Inflammatory macrophage treated with lipopolysaccharide for 4 hours (primary cell): ENCODE data around the gene PSAPL1.

ENCODE experiments used
- DNase-seq: peaks from one replicate; pipeline ENCODE4 v3.0.0-alpha.2; 2020

Gene PSAPL1

GRCh38 chr4:7434766-7435150, at the start of gene PSAPL1:
Gene PSAPL1 (minus strand): TSS chr4:7434930. CDS start chr4:7434879, 51 bp downstream.
- peak; percentile 1 for DNase-seq

- DNase-seq, result no peak
These were observed 46.5 kb upstream of the PSAPL1 start for GRCh38 chr4:7481227-7481626.

DNA sequence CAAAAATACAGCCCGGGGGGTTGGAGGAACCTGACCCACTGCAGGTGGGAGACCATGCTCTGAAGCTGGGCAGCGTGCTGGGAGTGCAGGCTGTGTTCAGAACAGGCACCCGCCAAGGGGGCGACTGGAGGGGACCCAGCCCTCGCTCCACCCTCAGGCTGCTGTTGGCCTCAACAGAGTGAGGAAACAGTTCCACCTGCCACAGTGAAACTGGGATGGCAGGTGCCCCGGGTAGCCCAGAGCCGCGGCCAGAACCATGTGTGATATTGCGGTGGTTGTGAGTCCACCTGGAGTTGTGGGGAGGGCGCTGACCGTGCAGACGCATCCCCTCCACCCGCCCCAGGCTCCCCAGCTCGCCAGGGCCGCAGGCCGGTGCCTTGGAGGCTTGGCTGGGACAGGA, 45.7 kb upstream of the PSAPL1 start:
- DNase-seq, result no peak

DNA sequence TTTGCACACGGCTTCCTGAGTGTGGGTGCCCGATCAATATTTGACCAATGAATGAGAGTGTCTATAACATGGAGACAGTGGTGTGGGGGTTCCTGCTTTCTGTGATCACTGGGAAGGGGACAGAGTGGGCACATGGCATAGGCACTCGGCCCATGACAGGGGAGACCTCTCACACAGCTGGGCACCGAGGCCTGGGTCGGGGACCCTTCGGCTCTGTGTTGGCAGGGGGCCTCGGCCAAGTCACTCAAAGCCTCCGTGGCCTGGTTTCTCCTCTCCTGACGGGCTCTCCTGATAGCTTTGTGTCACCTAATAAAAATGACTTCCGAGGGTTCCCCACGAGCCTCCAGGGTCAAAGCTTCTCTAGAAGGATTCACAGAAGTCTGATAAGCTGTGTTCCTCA, 43.9 kb upstream of the PSAPL1 start:
- DNase-seq, result no peak

- DNase-seq, result no peak
These were observed 43.0 kb upstream of the PSAPL1 start for GRCh38 chr4:7477695-7478094.

DNA sequence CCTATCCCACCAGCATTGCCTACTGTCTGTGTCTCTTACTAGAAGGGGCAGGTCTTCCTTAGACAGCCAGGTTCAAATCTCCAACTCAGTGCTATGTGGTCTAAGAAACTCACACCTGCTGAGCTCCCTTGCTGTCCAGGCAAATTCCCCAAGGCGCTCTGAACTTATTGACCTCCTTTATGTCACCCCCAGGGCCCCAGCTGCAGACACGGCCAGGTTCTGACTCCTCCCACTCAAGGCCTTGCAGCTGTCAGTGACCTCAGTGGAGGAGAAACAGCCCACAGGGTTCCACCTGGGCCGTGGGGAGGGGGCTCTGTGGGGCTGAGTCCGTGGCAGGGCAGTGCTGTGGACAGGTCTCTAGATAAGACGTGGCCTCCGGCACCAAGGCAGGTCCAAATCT, 42.1 kb upstream of the PSAPL1 start:
- no peak for DNase-seq

DNA sequence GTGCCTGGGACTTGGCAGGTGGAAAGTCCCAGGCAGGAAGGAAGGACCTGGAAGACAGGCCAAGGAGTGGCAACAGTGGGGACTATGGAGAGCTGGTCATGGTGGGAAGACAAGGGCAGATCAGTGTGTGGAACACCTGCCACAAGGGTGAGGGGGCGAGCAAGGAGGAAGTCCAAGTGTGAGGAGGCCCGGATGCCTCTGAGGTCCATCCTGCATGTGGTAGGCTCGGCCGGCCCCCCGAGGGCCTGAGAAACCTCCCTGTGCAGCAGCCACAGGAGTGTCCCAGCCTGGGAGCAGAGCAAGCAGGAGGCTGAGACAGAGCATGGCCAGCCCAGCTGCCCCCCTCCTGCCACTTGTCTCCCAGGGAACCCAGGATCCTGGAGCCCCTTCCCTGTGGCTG, 40.5 kb upstream of the PSAPL1 start:
- DNase-seq, result no peak

- DNase-seq, result no peak
These were observed 39.6 kb upstream of the PSAPL1 start for GRCh38 chr4:7474320-7474719.

- no peak for DNase-seq
These were observed 38.4 kb upstream of the PSAPL1 start for GRCh38 chr4:7473081-7473480.

- DNase-seq, result no peak
These were observed 37.8 kb upstream of the PSAPL1 start for GRCh38 chr4:7472442-7473013.

GRCh38 chr4:7470522-7471128, 35.9 kb upstream of the PSAPL1 start:
- no peak for DNase-seq

- DNase-seq, result no peak
These were observed 35.4 kb upstream of the PSAPL1 start for GRCh38 chr4:7470111-7470510.

- DNase-seq, result no peak
These were observed 34.3 kb upstream of the PSAPL1 start for GRCh38 chr4:7469023-7469422.

GRCh38 chr4:7467471-7467870, 32.7 kb upstream of the PSAPL1 start:
- DNase-seq, result no peak

DNA sequence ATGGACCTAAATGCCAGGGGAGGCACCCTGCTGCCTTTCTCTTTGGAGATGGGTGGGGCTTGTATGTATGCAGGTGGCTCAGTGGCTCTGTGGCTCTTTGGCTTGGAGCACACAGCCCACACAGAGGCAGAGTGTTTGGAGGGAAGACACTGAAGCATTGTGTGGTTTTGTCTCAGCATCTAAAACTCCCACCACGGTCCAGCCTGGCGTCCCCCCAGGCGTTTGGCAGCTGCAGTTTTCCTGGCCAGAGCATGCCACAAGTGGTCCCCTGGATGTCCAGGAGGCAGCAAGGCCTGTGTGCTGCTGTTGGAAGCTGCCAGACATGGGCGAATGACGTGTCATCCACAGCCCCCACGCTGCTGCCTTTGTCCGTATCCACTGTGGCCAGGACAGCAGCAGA, 32.2 kb upstream of the PSAPL1 start:
- no peak for DNase-seq

DNA sequence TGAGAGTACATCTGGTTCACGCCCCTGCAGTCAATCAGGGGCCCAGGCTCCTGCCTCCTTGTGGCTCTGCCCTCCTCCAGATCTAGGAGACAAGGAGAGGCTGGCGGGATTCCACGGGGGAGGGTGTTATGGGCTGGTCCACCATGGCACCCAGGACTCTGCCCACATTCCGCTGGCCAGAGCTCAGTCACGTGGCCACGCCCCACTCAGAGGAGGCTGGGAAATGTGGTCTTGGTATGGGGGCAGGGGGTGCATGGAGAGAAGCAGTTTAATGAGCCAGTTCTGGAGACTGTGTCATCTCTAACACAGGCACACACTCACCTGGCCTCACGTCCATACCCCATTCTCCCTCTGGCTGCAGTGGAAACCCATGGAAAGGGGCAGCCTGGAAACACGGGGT, 31.5 kb upstream of the PSAPL1 start:
- no peak for DNase-seq

DNA sequence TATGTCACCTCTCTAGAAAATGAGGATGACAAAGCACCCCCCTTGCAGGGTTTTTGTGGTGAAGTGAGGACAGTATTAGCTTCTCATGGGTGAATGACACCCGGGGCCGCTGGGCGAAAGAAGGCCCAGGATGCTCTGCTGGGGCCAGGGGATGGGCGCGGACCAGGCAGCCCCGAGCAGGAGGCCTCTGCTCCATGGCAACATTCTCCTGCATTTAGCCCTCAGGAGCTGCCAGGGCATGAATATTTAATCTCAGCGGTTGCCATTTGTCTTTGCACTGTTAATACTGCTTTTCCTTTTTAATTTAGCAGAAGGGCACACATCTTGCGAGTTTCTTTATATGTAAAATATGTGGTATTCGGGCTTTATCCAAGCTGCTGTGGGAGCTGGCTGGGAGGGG, 30.3 kb upstream of the PSAPL1 start:
- DNase-seq, result no peak

- no peak for DNase-seq
These were observed 29.5 kb upstream of the PSAPL1 start for GRCh38 chr4:7464259-7464655.

DNA sequence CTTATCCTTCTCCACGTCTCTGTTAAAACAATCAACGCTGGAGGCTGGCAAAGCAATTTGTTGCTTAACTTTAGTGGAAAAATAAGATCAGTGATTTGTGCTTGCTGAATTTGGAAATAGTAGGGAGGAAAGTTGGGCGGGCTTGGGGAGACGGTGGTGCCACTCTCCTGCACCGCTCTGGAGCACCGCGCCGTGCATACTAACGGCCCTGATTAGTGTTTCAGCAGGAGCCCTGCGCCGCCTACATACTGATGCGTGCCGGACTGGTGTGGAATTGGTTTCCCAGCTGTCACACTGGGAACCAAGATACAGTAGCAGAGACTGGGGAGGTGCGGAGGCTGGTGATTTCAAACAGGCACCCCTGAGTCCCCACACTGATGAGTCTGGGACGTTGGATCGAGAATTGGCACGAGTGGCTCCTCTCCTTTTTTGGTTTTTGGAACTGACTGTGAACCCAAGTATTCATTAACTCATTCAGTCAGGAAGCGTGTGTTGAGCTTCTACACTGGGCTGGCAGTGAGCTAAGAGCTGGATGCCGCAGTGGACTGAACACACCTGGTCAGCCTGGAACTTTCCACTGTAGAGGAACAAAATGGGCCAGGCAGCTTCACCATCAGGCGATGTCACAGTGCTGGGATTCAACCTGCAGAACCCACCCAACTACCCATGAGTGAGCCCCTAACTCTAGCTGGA, 29.0 kb upstream of the PSAPL1 start:
- no peak for DNase-seq

GRCh38 chr4:7462509-7462971, 27.8 kb upstream of the PSAPL1 start:
- no peak for DNase-seq

DNA sequence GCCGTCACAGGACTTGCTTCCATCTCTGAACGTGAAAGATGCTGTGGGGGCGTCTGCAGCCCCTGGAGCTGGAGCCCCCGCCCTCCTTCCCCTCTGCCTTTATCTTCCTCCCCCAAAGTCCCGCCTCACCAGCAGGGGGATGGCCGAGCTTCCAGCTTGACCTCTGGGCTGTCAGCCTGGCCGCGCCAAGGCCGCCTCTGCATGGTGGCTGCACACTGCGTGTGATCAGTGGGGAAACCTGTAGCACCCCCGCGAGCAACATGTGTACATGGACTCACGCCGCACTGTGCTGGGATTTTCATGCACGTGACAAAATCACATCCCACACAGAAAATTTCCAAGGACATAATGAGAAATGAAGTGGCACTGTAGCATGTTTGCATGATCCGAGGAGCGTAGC, 26.5 kb upstream of the PSAPL1 start:
- DNase-seq, result no peak

DNA sequence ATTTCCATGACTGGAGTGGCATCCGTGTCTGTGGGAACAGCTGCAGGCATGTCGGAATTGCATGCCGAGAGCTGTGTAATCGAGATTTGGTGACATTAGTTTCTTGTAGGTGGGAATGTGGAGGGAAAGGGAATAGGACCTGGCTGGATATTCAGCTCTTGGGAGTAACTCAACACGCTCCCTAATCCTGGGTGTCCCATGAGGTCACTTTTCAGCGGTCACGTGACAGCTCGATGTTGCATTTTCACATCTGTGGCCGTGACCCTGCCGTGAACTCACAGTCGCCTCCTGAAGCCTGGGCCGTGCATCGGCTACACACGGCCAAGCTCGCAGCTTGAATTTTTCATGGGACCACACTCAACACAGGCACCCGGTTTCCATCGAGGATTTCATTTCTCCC, 25.8 kb upstream of the PSAPL1 start:
- DNase-seq, result no peak

GRCh38 chr4:7459471-7459870, 24.7 kb upstream of the PSAPL1 start:
- no peak for DNase-seq

DNA sequence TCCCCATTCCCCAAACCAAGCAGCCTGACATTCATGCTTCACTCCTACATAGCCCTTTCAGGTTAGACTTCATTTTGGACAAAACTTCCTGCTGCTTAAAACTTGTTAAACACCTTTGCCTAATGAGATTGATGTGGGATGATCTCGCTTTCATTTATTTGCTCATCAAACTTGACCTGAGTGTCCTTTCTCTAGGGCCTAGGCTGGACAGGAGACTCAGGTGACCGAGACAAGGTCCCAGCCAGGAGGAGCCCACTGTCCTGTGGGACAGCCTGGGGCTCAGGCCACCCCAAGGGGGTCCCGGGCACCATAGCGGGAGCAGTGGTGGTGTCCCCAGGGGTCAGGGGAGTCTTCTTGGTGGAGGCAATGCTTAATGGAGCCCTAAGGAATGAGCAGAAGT, 23.7 kb upstream of the PSAPL1 start:
- DNase-seq, result no peak

DNA sequence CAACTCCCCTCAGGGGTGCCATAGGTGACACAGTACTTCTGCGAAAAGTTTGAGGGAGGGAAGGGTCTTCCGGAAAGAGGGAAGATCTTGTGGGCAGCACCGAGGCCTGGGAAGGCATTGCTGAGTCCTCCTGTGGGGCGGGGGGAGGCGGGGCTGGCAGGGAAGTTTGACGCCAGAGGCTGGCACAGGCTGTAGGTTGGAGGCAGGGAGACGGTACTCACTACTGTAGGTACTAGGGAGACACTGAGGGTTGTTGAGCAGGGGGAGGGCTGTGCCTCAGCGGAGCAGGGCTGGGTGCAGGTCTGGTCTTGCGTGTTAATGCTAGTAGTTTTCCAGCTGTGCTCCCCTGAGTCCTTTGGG, 23.3 kb upstream of the PSAPL1 start:
- no peak for DNase-seq
